ENCODE data around the gene CDH24.

CDH24 gene

DNA sequence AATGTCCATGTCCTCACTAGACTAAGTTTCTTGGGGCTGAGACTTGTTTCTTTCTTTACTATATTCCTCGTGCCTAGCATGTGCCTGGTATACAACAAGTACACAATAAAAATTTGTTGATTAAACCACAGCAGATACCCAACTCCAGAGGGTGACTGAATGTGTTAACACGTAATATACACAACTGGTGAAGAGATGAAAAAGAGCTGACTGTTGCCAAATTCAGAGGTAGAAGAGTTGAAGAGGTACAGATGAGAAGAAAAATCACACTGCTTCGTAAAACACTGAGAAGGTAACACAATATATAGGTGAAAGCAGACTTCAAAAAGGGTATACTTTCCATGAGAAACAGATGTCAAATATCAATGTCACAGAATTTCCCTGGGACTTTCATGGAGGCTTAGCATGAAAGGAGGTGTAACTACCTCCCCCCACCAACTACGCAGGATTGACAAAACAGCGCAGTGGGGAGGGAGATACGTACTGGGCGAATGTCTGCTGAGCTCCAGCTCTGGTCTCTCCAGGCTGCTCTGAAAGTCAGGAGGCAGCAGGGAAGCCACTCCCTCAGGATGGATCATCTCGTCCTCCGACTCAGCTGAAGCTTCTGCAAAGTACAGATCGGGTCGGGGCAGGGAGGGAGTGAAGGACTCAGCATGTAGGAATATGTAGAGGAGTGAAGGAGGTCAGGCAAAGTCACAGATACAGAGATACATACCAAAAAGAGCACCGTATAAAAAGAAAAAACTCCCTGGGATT is 32.4 kb upstream of the CDH24 start:
- DNase-seq: peak; percentile 37

DNA sequence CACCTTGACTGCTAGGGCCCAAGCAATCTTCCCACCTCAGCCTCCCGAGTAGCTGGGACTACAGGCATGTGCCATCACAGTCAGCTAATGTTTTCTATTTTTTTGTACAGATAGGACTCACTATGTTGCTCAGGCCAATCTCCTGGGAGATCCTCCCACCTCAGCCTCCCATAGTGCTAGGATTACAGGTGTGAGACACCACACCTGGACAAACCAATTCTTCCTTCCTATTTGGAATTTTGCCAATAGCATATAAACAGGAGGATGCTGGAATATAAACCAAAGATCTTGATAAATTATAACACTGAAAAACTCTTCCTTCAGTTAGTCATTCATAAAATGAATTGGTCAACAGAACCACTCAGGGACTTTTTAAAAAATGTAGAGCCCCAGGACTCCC is 29.2 kb upstream of the CDH24 start:
- DNase-seq: peak; percentile 42

DNA sequence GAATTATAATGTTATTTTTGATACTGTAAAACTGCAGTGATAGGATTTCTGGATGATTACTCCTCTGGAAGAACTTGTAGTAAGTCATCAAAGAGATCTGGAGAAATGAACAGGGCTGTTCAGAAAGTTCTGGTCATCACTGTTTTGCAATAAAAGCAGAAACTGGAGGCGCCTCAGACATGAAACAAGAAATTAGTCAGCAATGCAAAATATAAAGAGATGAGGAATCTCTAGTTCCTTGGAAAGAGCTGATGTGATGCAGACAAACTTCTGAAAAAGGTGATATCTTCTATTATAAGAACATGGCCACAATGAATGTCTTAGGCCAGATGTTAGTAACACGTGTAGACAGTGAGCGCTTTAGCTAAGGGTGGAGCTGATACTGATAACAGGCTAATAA is 28.1 kb upstream of the CDH24 start:
- no peak for DNase-seq

DNA sequence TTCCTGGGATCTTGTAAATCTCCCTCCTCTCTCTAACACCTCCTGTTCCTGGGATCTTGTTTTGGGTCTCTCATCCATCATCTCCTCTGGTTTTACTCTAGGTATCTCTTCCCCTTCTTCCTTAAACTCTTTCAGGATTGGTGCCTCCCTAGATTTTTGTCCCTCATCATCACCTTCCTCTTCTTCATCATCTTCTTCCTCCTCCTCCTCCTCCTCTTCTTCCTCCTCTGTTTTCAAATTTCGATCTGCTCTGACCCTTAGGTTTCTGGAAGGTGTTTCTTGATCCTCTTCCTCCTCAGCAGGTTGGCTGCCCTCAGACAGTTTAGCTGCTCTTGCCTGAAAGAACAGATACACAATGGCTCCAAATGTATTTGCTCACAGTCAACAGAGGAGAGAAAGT is 23.2 kb upstream of the CDH24 start:
- DNase-seq: no peak

DNA sequence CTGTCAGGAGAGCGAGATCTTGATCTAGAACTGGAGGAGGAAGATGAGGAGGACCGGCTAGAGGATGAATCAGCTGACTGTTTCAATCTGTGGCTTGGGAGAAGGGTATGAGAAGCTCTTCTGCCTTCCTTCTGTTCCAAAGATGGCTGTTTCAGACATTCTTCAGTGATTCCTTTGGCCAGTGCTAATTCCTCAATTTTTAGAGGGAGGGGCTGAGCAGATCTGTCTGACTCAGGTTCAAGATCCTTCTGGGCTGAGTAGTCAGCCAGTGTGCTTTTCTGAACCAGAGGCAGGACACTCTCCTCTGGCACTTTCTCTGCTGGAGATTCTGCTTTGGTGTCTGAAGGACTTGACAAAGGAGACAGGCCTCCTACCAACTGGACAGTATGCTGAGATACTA is 22.4 kb upstream of the CDH24 start:
- no peak for DNase-seq

DNA sequence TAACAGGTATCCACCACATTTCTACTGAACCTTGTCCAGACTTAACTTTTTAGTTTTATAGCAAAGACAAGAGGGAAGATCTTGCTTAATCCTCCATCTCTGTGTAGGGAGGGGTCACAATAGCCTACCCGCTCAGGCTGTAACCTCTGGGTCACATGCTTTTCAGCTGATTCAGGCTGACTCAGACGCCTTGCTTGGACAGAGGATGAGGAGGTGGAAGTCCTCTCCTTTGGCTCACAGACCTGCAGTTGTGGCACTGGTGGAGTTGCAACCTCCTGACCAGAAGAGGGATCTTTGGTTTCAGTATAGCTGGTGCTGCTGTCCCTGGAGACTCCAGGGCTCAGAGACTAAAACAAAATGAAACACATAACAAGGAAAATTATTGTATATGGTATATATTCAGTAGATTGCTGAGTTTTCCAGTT is 21.4 kb upstream of the CDH24 start:
- DNase-seq: peak; percentile 42

DNA sequence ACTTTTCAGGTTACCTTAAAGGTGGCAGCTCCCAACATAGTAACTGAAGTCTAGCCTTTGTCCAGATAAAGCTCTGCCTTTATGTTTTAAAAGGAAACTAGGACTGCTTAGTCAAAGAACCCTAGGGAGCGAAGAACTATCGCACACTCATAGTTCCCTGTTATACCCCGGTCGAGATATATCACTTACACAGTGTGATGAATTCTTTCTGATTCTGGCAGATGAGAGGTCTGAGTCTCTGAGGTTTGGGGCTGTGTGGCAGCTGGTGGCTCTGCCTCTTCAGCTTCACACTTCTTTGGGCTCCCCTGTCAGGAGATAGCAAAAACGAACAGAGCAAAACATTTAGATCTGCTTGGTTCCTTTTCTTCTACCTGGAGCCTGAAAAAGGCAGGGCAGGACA is 20.6 kb upstream of the CDH24 start:
- peak; percentile 5 for DNase-seq

DNA sequence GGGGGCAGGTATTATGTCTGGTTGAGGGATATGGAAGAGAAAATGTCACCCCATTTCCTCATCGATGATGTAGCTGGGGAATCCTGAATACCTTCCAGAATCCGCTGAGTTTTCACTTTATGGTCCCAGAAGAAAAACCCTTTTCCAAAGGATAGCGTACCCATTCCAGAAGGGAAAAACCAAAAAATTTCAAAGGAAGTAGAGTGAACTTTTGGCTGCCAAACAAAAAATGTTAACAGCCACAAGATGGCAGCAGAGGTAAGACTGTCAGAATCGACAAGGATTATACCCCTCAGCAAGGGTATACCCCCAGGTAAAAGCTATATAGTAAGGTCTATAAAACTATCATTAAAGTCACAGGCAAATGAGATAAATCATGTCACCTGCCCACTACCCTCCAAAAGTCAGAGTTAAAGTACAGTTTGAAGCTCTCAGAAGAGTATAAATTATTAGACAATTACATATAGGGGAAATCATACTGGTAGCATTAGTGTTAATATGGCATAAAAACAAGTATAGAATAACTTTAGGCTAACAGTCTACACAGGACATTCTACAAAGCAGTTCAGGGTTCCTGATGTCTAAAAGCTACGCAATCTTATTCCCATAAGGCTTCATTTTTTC is 19.6 kb upstream of the CDH24 start:
- peak; percentile 47 for DNase-seq

DNA sequence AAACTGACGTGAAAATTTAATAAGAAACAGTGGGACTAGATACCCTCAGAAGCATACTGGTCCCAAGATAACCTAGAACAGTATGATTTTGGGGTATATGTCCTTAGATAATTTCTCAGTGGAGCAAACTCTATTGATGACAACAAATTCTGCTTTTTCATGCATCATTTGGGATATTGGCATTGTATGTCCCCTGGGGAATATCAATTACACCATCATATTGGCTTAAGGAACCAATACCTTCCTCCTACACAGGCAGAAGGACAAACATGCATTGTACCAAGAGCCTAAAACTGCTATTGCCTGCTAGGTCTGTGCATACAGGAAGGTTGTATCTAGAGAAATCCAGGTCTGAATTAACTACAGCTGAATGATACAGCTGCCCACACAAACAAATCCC is 17.6 kb upstream of the CDH24 start:
- DNase-seq: no peak

GRCh38 chr14:23071921-23072539 is 14.7 kb upstream of the CDH24 start:
- DNase-seq: peak; percentile 49

DNA sequence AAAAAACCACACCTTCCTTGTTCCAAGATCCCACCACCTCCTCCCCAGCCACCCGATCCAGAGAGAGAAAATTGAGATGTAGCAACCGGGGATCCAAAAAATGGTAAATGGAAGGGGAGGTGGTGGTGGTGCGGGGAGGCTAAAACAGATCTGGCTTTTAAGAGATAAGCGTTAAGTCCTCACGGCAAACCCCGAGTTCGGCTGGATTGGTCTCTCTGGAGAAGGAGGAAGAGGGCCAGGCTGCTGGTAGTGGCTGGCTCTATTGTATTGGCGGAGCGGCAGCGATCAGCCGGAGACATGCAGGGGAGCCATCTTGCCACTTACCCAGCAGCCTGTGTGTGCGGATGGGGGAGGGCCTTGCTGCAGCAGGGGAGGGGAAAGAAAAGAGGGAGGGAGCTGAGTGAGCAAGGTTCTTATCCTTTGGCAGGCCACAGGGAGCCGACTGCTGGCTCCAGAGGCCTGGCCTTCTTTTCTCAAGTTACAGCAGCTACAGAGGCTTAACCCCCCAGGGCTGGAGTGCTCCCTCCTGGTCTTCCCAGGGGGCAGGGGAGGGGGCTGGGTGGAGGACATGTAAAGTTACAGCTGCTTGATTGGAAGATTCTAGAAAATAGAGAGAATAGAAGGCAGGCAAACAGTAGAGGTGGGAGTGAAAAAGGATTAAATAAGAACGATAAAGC is 14.1 kb upstream of the CDH24 start:
- peak; percentile 88 for DNase-seq

- DNase-seq: peak; percentile 57
Measured at GRCh38 chr14:23070262-23071129, 13.2 kb upstream of the CDH24 start.

- no peak for DNase-seq
Measured at GRCh38 chr14:23069413-23069806, 12.1 kb upstream of the CDH24 start.

- DNase-seq: peak; percentile 82
Measured at GRCh38 chr14:23068789-23069412, 11.6 kb upstream of the CDH24 start.

DNA sequence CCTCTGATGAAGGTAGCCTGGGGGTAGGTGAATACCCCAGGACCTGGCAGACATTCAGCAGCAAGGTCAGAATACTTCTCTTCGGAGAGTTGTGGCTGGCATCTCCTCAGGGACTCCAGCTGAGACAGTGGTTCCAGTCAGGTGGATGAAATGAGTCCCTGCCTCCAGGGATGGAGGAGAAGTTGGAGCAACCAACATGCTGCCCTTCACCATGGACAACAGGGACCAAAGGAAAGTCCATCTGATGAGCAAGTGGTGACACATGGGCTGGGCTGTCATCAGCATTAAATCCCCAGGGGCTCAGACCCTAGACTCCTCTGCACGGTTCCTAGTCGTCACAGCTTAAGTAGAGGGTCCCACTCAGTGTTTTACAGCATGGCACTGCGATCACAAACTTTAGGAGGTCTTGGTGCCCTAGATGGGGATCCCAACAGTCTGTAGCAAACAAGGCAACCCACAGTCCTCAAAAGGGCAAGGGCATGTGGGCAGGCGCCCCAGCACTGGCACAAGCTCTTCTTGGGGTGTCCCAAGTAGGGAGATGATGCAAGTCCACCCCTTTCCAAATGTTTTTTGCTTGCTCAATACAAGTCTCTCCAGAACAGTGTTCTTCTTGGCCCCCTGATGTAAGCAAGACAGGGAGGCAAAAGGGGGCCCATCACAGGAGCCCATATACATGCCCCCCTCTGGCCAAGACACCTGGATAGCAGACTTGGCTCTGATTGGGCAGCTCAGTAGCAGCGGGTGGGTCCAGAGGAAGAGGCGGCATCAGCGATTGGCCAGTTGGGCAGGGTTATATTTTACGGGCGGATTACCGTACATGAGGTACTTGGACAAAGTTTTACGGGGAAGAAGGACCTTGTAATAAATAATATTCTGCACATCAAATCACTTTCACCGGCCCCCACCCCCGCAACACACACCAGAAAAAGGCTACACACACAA is 10.8 kb upstream of the CDH24 start:
- peak; percentile 56 for DNase-seq

GRCh38 chr14:23066855-23067744 is 9.8 kb upstream of the CDH24 start:
- DNase-seq: no peak

- DNase-seq: no peak
Measured at GRCh38 chr14:23066368-23066767, 9.0 kb upstream of the CDH24 start.

GRCh38 chr14:23063601-23064000 is 6.3 kb upstream of the CDH24 start:
- DNase-seq: no peak

- no peak for DNase-seq
Measured at GRCh38 chr14:23062002-23062401, 4.7 kb upstream of the CDH24 start.
